SKM-1 (cell line): ENCODE measurements around the gene STOM.

ENCODE experiments used
- DNase-seq: peaks from one replicate; lab custom pipeline; 2025; ENCODE audit not compliant: unreplicated experiment; lab: John Stamatoyannopoulos, UW

Gene STOM

GRCh38 chr9:121350993-121351561, 19.0 kb downstream of the STOM start:
- no peak for DNase-seq

DNA sequence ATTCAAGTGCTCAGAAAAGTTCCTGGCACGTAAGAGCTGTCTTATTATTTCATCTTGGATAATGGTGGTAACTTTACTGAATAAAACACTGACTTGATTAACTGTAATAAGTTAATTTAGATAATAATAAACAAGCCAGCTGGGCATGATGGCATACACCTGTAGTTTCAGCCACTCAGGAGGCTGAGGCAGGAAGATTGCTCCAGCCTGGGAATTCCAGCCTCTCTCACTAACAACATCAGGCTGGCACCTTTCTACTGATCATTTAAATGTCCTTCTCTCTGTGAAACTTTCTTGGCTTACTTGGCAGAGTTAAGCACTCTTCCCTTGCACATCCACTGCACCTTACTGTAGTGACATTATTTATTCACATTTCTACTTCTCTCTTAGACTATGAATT, 20.0 kb downstream of the STOM start:
- no peak for DNase-seq

DNA sequence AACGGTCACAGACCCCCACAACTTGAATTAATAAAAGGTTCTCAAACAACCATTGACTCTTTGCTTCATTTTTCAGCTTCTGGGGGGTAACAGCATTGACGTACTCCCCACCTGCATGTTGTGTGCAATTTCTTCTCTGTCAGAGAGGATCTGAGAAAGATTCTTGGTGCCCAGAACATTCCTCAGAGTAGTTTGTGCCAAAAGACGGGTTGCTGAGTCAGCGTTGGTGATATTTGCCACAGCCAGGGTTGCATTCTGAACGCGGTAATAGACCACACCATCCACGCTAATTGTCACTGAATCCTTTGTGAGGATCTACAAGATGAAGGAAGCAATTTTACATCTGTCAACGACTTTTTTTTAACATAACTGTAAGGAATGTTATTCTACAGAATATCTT, 21.0 kb downstream of the STOM start:
- no peak for DNase-seq

DNA sequence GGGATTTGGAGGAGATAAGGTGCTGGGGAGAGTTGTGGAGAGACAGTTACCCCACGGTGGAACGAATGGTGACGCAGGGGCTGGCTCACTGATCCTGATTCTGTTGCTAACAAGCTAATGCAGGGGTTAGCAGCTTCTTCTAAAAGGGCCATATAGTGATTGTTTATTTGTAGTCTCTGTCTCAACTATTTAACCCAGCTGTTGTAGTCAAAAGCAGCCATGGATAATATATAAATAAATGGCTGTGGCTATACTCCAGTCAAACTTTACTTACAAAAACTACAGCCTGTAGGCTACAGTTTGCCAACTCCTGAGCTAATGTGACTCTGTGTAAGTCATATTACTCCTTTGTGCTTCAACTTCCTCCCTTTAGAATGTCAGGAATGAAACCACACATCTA, 21.8 kb downstream of the STOM start:
- no peak for DNase-seq

DNA sequence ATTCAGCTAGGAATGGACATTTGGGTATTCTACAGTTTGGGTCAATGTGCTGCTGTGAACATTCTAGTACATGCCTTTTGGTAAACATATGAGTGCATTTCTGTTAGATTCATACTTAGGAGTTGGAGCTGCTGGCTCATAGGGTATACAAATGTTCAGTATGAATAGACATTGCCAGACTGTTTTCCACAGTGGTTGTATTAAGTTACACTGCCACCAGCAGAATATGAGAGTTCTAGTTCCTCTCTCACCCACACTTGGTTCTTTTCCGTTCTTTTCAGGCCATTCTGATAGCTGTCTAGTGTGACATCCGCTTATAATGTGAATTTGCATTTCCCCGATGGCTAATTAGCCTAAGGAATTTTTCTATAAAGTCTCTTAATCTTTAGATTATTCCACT, 25.0 kb downstream of the STOM start:
- no peak for DNase-seq

GRCh38 chr9:121344184-121344583, 25.9 kb downstream of the STOM start:
- no peak for DNase-seq

DNA sequence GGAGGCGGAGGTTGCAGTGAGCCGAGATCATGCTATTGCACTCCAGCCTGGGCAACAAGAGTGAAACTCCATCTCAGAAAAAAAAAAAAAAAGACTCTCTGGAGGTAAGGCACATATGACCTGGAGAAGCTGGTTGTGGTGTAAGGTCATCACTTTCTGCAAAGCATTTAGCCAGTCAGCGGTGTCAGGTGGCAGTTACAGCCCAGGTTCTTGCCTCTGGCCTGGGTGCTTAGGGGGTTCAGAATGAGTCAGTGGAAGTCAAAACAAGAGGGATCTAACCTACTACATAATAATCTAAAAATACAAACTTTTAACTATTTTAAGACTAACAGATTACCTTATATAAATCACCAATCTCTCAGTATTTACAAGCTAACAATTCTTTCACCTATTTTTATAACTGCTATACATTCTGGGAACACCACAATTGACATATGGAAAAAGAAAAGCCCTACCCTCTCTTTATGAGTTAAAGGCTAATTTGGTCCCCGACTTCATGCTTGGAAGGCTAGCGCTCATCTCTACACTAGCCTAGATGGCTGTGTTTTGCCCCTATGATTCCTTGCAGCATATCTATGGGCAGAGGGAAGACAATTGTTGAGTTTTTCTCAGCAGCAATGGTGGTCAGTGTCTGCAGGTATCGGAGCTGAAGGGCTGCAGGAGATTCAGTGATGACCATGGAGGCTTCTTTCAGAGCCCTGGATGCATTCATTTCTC, 29.2 kb downstream of the STOM start:
- DNase-seq: no peak

DNA sequence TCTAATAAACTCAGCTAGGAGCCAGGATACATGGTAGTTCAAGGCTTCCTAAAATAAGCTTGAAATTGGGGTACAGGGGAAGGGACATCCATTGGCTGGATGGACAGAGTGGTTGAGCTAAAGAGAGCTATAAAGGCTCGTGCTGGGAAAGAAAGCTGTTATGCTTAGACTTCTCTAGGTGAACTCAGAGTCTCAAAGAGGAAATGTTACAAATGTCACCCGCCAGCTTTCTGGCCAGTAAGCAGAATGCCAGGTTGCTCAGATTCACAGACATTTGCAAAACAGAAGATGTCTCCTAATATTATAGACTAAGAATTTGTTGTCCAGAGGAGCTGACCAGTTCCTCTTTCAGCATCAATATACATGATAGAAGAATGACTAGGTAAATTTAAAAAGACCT, 30.6 kb downstream of the STOM start:
- DNase-seq: no peak

DNA sequence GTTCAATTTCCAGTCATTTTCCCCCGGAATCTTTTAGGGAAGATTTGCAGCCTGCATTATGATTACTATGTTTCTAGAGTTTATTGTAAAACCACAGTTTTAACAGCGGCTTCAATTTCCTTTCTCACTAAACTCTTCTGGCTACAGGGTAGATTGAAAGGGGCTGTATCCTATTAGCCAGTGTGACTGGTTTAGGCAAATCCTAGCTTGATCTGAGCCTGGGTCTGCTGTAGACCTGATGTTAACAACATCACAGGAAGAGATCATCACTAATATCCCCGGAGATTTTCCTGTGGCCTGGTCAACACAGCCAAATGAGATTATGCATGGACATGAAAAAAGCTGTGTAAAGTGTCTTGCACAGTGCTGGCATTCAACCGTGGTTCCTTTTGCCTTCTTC, 33.4 kb downstream of the STOM start:
- no peak for DNase-seq

DNA sequence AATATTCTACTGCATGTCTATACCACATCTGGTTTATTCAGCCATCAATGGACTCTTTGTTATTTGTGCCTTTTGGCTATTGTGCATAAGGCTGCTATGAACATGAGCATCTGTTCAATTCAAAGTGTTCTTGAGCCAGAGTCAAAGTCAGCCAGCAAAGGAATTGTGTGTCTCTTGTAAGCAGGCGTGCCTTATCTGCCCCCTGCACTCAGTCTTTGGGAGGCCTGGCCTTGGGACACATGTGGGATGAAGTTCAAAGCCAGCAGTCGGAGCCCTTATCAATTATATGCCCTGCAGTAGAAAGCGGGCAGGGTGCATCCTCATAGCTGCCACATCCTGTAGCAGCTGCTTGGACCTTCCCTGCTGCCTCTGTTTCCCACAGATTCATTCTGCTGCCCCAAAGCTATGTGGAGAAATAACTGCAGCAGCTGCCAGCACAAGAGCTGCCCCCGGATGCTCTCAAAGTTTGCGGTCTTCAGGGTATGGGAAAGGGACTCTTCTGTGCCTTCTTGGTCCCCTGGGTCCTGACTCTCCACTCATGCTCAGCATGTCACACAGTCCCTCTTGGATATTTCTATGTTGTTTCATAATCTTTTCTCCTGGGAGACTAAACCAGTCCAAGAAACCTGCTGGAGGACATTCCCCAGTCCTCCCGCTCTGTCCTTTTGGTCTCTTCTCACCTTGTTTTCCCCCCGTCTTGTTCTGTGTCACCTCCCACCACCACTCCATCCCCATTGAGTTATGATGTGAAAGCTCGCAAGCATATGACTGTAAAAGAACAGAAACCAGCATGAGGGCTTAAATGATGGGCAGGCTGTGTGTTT, 35.9 kb downstream of the STOM start:
- DNase-seq: no peak

DNA sequence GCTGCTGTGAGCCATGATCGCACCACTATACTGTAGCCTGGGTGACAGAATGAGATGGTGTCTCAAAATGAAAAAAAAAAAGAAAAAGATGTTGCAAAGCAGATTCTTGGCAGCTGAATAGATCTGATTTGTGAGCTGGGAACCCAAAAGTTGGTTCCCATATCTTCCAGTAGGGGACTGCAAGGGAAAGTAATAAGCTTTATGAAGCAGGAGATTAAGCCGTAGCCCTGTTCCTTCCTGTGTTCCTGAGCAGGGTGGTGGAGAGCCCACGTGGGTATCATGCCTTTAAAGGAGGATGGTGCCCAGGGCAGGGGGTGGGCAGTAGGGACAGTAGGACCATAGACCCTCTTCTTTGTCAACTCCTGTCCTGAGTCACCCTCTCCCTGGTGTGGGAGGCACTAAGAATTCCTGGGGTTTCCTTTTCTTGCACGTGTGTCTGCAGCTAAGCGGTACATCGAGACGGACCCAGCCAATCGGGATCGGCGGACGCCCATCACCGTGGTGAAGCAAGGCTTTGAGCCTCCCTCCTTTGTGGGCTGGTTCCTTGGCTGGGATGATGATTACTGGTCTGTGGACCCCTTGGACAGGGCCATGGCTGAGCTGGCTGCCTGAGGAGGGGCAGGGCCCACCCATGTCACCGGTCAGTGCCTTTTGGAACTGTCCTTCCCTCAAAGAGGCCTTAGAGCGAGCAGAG, 37.9 kb downstream of the STOM start:
- no peak for DNase-seq

- no peak for DNase-seq
These were observed 38.5 kb downstream of the STOM start for GRCh38 chr9:121331549-121331948.

GRCh38 chr9:121328876-121329681, 41.0 kb downstream of the STOM start:
- DNase-seq: no peak

DNA sequence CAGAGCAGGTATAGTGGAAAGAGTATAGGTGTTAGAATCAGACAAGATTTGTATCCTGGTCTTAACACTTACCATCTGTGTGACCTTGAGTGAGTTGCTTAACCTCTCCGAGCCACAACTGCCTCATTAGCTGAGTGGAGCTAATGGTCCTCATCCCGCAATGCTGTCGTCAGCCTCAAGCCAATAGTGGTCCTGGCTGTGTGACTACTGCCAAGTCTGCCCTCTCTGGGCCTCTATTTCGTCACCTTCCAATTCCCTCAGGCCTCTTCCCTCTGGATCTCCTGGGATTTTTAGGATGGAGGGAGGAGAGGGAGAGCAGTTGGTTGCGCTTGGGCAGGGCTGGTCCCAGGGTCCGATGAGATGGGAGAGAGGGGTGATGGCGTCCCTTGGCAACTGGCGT, 41.6 kb downstream of the STOM start:
- DNase-seq: no peak

GRCh38 chr9:121326901-121327613, 43.0 kb downstream of the STOM start:
- no peak for DNase-seq

GRCh38 chr9:121326130-121326838, 43.8 kb downstream of the STOM start:
- no peak for DNase-seq

- no peak for DNase-seq
These were observed 44.7 kb downstream of the STOM start for GRCh38 chr9:121325387-121325786.

GRCh38 chr9:121324755-121325154, 45.3 kb downstream of the STOM start:
- no peak for DNase-seq

GRCh38 chr9:121324316-121324715, 45.7 kb downstream of the STOM start:
- DNase-seq: no peak
